ENCODE data around the gene KLK11.

The KLK11 gene

DNA sequence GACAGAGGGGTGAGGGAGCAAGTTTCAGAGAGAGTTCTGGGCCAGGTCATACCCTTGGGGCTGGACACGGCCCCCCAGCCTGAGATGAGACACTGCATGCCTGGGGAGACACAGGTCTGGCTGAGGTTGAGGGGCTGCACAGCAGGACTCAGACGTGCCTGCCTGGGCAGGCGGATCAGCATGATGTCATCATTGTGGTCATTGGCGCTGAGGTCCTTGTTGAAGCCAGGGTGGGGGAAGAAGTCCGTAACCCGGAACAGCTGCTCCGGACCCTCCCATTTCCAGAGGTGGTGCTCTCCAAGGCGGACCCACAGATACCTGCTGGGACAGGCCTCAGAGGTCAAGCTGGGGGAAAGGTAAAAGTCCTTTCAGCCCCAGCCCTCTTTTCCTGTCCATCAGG is 20.0 kb downstream of the KLK11 start:
- Histone ChIP-seq H2AFZ (ENCODE audit: low read length) (no peak overlapping the region), H3K9me3 (replicated peaks; ENCODE audit: insufficient read depth, low read length) (no peaks in the 10 kb centered on the region), H3K27me3 (replicated peaks; ENCODE audit: insufficient read depth, low read length) (peaks cover 9% of the 10 kb centered on the region; the same call in 1 of the 2 replicates), H3K27ac (ENCODE audit: low read length) (no peak overlapping the region), H3K4me3 (ENCODE audit: low read length) (no peak overlapping the region), H3K9me2 (replicated peaks; ENCODE audit: insufficient read depth, low read length) (no peaks in the 10 kb centered on the region), H3K36me3 (replicated peaks; ENCODE audit: insufficient read depth, low read length) (no peaks in the 10 kb centered on the region), H3F3A (ENCODE audit: insufficient read depth, low read length) (no peaks in the 10 kb centered on the region), H3K4me1 (ENCODE audit: low read length) (no peaks in the 10 kb centered on the region), H3K4me2 (ENCODE audit: low read depth, low read length) (no peak overlapping the region), H4K20me1 (ENCODE audit: insufficient read depth, low read length) (no peaks in the 10 kb centered on the region), H3K9ac (ENCODE audit: low read length) (no peak overlapping the region), H3K79me2 (ENCODE audit: low read length) (no peaks in the 10 kb centered on the region)
- no peak for TF ChIP-seq EZH2phosphoT487 (IDR thresholded peaks at IDR 0.05; ENCODE audit: low read length)
- TF ChIP-seq, protein P1, sequence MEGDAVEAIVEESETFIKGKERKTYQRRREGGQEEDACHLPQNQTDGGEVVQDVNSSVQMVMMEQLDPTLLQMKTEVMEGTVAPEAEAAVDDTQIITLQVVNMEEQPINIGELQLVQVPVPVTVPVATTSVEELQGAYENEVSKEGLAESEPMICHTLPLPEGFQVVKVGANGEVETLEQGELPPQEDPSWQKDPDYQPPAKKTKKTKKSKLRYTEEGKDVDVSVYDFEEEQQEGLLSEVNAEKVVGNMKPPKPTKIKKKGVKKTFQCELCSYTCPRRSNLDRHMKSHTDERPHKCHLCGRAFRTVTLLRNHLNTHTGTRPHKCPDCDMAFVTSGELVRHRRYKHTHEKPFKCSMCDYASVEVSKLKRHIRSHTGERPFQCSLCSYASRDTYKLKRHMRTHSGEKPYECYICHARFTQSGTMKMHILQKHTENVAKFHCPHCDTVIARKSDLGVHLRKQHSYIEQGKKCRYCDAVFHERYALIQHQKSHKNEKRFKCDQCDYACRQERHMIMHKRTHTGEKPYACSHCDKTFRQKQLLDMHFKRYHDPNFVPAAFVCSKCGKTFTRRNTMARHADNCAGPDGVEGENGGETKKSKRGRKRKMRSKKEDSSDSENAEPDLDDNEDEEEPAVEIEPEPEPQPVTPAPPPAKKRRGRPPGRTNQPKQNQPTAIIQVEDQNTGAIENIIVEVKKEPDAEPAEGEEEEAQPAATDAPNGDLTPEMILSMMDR (IDR thresholded peaks at IDR 0.05; ENCODE audit: low read length) = no peak
- no peak for DNase-seq

DNA sequence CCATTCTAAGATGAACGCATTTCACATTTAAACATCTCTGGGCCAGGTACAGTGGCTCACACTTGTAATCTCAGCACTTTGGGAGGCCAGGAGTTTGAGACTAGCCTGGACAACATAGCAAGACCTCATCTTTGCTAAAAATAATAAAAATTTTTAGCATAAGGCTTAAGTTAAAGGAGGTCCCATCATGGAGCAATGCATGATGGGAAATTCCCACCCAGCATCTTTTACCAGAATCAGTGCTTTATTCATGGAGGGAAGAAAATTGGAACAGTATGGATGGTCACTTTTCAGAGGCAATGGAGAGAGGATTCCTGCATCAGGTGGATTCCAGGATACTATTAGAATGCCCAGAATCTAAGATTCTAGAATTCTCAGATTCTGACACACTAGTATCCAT is 21.2 kb downstream of the KLK11 start:
- no peaks in the 10 kb centered on the region for H3K36me3 ChIP-seq (replicated peaks; ENCODE audit: insufficient read depth, low read length)

DNA sequence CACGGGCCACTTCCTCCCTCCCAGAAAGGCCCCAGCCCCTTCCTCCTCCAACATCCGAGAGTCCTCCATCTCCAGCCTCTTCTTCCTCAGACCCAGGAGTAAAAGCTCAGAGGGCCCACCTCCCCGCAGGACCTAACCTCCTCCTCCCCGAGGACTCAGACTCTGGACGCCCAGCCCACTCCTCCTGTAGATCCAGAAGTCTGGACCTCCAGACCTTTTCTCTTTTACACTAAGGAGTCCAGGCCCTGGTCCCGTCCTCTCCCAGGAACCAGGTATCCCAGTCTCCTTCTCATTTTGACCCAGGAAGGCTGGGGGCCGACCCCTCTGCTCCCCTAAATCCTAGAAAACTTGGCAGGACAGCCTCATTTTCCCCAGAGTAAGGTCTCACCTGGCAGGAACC is 23.1 kb downstream of the KLK11 start:
- no peak overlapping the region for H3K9ac ChIP-seq (ENCODE audit: low read length)
- H3K9me2 ChIP-seq (replicated peaks; ENCODE audit: insufficient read depth, low read length) = no peaks in the 10 kb centered on the region
- H3K4me3 ChIP-seq (ENCODE audit: low read length) = no peak overlapping the region
- DNase-seq = no peak
- no peaks in the 10 kb centered on the region for H3K4me1 ChIP-seq (ENCODE audit: low read length)
- H3F3A ChIP-seq (ENCODE audit: insufficient read depth, low read length) = no peaks in the 10 kb centered on the region
- H2AFZ ChIP-seq (ENCODE audit: low read length) = no peak overlapping the region
- H3K79me2 ChIP-seq (ENCODE audit: low read length) = no peaks in the 10 kb centered on the region
- H3K4me2 ChIP-seq (ENCODE audit: low read depth, low read length) = no peak overlapping the region
- H3K9me3 ChIP-seq (replicated peaks; ENCODE audit: insufficient read depth, low read length) = no peaks in the 10 kb centered on the region; the same call in 1 of the 2 replicates
- H3K36me3 ChIP-seq (replicated peaks; ENCODE audit: insufficient read depth, low read length) = no peaks in the 10 kb centered on the region
- no peak overlapping the region for H3K27ac ChIP-seq (ENCODE audit: low read length)
- H3K27me3 ChIP-seq (replicated peaks; ENCODE audit: insufficient read depth, low read length) = peaks cover 9% of the 10 kb centered on the region; the same call in 1 of the 2 replicates
- no peaks in the 10 kb centered on the region for H4K20me1 ChIP-seq (ENCODE audit: insufficient read depth, low read length)
- TF ChIP-seq, protein P1 (IDR thresholded peaks at IDR 0.05; ENCODE audit: low read length) = no peak
- TF ChIP-seq EZH2 (optimal IDR thresholded peaks at IDR 0.05; ENCODE audit: low read depth, low read length) (no peak), EZH2phosphoT487 (IDR thresholded peaks at IDR 0.05; ENCODE audit: low read length) (no peak)

More for the DNA sequence above, 21.2 kb downstream of the KLK11 start:
- Histone ChIP-seq H3K27me3 (replicated peaks; ENCODE audit: insufficient read depth, low read length) (peaks cover 9% of the 10 kb centered on the region; the same call in 1 of the 2 replicates), H3K4me2 (ENCODE audit: low read depth, low read length) (no peak overlapping the region), H3K9me2 (replicated peaks; ENCODE audit: insufficient read depth, low read length) (no peaks in the 10 kb centered on the region), H3K9ac (ENCODE audit: low read length) (no peak overlapping the region), H4K20me1 (ENCODE audit: insufficient read depth, low read length) (no peaks in the 10 kb centered on the region), H3K79me2 (ENCODE audit: low read length) (no peaks in the 10 kb centered on the region), H3K4me3 (ENCODE audit: low read length) (no peak overlapping the region), H3F3A (ENCODE audit: insufficient read depth, low read length) (no peaks in the 10 kb centered on the region), H3K4me1 (ENCODE audit: low read length) (no peaks in the 10 kb centered on the region), H3K9me3 (replicated peaks; ENCODE audit: insufficient read depth, low read length) (no peaks in the 10 kb centered on the region), H2AFZ (ENCODE audit: low read length) (no peak overlapping the region), H3K27ac (ENCODE audit: low read length) (no peak overlapping the region)
- TF ChIP-seq EZH2phosphoT487 (IDR thresholded peaks at IDR 0.05; ENCODE audit: low read length) = no peak
- TF ChIP-seq, protein P1 (IDR thresholded peaks at IDR 0.05; ENCODE audit: low read length) = no peak
- TF ChIP-seq EZH2 (optimal IDR thresholded peaks at IDR 0.05; ENCODE audit: low read depth, low read length) = no peak
- DNase-seq = no peak

Measured in MM.1S (cell line).